ENCODE data around the gene BCL2. TPM values are rescaled to one million over a fixed set of nuclear protein-coding genes. Genes with fewer than 3 reads are reported as not detected.

Gene BCL2
- polyA plus RNA-seq, 1 experiment: 0.35 TPM

DNA sequence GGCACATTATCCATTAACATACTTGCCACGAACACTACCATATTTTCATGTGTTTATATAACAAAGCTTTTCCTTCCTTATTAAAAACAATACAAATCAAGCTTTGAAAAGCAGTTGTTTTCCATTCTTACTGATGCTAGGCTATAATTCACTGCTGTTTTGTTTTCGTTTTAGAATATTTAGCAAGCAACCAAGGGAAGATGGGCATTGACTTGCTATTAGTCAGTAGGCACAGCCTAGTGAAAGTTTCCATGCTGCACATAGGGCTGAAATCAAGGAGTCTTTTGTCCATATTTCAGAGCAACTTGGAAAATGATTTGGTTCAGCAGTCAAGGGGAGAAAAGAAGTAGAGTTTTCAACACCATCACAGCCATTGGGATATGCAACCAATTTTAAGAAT lies 31.3 kb downstream of the BCL2 start:
- CTCF ChIA-PET: no interaction called here
- no peak for DNase-seq (ENCODE audit: low read depth, low spot score)
- TF ChIP-seq, protein P1, sequence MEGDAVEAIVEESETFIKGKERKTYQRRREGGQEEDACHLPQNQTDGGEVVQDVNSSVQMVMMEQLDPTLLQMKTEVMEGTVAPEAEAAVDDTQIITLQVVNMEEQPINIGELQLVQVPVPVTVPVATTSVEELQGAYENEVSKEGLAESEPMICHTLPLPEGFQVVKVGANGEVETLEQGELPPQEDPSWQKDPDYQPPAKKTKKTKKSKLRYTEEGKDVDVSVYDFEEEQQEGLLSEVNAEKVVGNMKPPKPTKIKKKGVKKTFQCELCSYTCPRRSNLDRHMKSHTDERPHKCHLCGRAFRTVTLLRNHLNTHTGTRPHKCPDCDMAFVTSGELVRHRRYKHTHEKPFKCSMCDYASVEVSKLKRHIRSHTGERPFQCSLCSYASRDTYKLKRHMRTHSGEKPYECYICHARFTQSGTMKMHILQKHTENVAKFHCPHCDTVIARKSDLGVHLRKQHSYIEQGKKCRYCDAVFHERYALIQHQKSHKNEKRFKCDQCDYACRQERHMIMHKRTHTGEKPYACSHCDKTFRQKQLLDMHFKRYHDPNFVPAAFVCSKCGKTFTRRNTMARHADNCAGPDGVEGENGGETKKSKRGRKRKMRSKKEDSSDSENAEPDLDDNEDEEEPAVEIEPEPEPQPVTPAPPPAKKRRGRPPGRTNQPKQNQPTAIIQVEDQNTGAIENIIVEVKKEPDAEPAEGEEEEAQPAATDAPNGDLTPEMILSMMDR (IDR thresholded peaks at IDR 0.05; ENCODE audit: low read depth, low read length): no peak

DNA sequence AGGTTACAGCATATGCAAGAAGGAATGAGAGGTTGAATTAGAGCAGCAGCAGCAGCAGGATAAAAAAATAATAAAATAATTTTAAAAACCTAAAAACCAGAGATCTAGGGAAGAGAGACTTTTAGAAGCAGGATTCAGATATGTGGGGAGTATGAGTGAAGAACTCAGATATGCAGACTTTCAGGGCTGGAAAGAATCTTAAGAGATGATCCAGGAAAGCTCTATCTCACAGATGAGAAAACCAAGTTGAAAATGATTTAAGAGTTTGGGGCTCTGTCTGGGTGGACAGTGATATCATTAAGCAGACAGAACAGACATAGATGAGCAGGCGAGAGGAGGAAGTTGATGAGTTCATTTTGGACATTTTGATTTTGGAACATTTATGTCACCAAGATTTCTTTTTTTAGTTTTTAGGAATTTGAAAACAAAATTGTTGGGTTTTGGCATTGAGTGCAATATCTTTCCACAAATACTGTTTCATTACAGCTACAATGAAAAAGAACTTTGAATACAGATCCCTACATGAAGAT lies 31.8 kb downstream of the BCL2 start:
- Histone ChIP-seq H3K9me3 (ENCODE audit: control insufficient read depth, insufficient read depth, low read length) (no peaks in the 10 kb centered on the region), H3K4me3 (ENCODE audit: low read depth, low read length) (no peak overlapping the region), H3K27ac (ENCODE audit: low read depth, low read length) (no peak overlapping the region), H3K27me3 (ENCODE audit: control insufficient read depth, insufficient read depth, low read length) (peaks cover 14% of the 10 kb centered on the region)
- ChIA-PET CTCF (no interaction called here), POLR2A (no interaction called here)
- TF ChIP-seq, protein P1 (IDR thresholded peaks at IDR 0.05; ENCODE audit: low read depth, low read length): no peak
- DNase-seq (ENCODE audit: low read depth, low spot score): no peak

More for the DNA sequence above, 31.3 kb downstream of the BCL2 start:
- no peak overlapping the region for H3K27ac ChIP-seq (ENCODE audit: low read depth, low read length)
- POLR2A ChIA-PET: no interaction called here
- H3K27me3 ChIP-seq (ENCODE audit: control insufficient read depth, insufficient read depth, low read length): peaks cover 14% of the 10 kb centered on the region
- H3K4me3 ChIP-seq (ENCODE audit: low read depth, low read length): no peak overlapping the region
- H3K9me3 ChIP-seq (ENCODE audit: control insufficient read depth, insufficient read depth, low read length): no peaks in the 10 kb centered on the region

DNA sequence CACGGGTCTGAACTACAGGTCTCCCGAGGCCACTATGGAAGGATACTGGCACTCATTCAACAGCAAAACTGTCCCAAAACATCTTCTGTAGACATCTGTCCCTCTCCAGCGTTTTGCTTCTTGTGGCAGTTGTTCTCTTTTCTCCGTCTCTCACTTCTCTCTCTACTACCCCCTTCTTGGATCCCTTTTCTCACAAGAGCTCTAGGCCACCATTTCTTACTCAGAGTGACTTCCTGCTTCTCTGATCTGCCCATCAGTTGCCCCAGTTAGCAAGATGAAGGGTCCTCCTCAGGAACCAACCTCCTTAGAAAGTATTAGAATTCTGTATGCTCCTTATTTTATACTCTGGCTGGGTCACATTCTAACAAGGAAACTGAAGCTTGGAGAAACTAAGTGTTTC lies 32.6 kb downstream of the BCL2 start:
- no peaks in the 10 kb centered on the region for H3K9me3 ChIP-seq (ENCODE audit: control insufficient read depth, insufficient read depth, low read length)
- H3K27ac ChIP-seq (ENCODE audit: low read depth, low read length): no peak overlapping the region
- no peak overlapping the region for H3K4me3 ChIP-seq (ENCODE audit: low read depth, low read length)
- ChIA-PET POLR2A (no interaction called here), CTCF (no interaction called here)
- no peak for DNase-seq (ENCODE audit: low read depth, low spot score)
- peaks cover 14% of the 10 kb centered on the region for H3K27me3 ChIP-seq (ENCODE audit: control insufficient read depth, insufficient read depth, low read length)
- TF ChIP-seq, protein P1 (IDR thresholded peaks at IDR 0.05; ENCODE audit: low read depth, low read length): no peak

DNA sequence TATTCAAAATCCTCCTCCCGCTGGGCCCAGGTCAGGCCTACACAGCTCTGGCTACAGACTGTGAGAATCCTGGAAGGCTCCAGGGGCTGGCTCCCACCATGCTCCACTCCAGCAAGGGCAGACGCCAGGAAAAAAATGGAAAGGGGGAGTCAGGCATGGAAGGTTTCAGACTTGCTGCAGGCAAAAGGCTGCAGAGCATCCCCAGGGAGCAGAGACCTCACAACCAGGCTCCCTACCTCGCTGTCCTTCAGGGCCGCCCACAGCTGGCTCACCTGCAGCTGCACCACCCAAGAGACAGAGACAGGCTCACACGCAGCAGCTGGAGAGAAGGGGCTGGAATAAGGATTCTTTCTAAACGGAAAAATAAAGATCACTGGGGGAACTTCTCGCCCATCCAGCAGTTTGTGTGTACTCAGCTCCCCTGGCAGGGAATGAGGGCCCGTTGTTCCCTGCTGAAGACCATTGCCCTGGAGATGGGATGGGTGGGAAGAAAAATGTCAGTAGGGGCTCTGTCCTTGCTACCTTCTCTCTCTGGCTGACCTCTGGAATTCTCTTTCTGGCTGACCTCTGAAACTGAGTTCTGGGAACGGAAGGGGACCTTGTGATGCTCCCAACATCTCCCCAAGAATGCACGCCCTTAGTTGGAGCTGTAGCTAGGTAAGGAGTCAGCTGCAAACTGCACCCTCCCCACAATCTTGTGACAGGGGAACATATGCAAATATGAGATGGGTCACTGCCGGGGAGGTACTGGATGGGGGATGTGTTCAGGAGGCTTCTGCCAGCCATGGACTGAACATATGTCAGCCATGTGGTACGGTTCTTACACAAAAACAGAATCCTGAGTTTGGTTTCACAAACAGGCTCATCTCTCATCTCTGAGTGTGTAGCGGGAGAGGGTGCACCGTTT lies 34.5 kb downstream of the BCL2 start:
- Histone ChIP-seq H3K4me3 (ENCODE audit: low read depth, low read length) (no peak overlapping the region), H3K27ac (ENCODE audit: low read depth, low read length) (no peak overlapping the region), H3K27me3 (ENCODE audit: control insufficient read depth, insufficient read depth, low read length) (peaks cover 12% of the 10 kb centered on the region), H3K9me3 (ENCODE audit: control insufficient read depth, insufficient read depth, low read length) (no peaks in the 10 kb centered on the region)
- no peak for DNase-seq (ENCODE audit: low read depth, low spot score)
- ChIA-PET POLR2A (no interaction called here), CTCF (no interaction called here)
- TF ChIP-seq, protein P1 (IDR thresholded peaks at IDR 0.05; ENCODE audit: low read depth, low read length): no peak

DNA sequence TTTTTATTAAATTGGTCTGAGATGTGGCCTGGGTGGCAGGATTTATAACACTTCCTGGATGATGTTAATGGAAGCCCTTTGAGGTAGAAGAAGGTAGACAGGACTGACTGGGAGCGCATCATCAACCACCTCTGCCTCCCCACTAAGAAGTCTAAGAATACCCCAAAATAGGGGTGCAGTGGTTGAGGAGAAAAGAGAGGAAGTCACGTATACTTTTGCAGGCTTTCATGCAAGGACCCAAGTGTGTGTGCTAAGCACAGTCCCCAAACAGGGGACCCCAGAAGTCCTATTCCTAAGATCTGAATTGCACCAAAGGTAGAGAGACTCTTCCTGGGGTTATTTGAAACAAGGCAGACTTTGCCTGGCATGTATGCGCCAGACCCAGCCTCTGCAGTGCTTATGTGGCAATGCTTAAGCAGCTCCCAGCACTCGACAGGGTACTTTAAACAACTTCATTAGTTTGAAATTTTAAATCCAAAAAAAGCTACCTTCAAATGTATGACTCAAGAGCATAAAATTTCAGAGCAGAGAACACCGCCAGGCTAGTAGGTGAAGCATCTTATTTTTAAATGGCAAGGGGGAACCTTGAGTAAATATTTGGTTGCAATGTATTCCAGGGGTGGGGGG lies 35.3 kb downstream of the BCL2 start:
- DNase-seq (ENCODE audit: low read depth, low spot score): no peak
- Histone ChIP-seq H3K27ac (ENCODE audit: low read depth, low read length) (no peak overlapping the region), H3K27me3 (ENCODE audit: control insufficient read depth, insufficient read depth, low read length) (peaks cover 13% of the 10 kb centered on the region), H3K9me3 (ENCODE audit: control insufficient read depth, insufficient read depth, low read length) (no peaks in the 10 kb centered on the region), H3K4me3 (ENCODE audit: low read depth, low read length) (no peak overlapping the region)
- TF ChIP-seq, protein P1 (IDR thresholded peaks at IDR 0.05; ENCODE audit: low read depth, low read length): no peak
- ChIA-PET CTCF (no interaction called here), POLR2A (no interaction called here)

Data from AG04450 (cell line).